ENCODE data around the gene DCUN1D2. TPM values are rescaled to one million over a fixed set of nuclear protein-coding genes. Genes with fewer than 3 reads are reported as not detected.
"Not testable (repeated sequence)": the region's sequence is repeated elsewhere in the genome, so short reads cannot be mapped to it uniquely, and the experiment has no call there.

DCUN1D2 gene
- polyA plus RNA-seq, 12 donors: 8.0 to 21.9 (median 15.7) TPM; not detected in 1

- DNase-seq: not testable (repeated sequence)
Measured at GRCh38 chr13:113522438-113522837, 31.9 kb upstream of the DCUN1D2 start.

DNA sequence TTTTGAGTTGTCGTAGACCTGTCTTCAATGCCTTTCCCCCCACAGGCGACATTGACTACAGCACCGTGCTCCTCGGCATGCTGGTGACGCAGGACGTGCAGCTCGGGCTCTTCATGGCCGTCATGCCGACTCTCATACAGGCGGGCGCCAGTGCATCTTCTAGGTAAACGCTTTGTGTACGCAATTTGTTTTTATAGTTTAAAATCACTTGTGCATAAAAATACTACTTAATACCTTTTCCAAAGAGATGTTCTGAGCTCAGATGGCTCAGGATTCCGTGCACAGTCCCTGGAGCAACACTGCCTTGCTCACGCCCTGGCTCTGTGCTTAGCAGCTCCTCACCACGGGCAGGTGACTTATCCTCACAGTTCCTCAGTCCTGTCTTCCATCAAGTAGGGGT is 30.1 kb upstream of the DCUN1D2 start:
- no peak for DNase-seq

GRCh38 chr13:113519556-113519955 is 29.0 kb upstream of the DCUN1D2 start:
- no peak for DNase-seq

DNA sequence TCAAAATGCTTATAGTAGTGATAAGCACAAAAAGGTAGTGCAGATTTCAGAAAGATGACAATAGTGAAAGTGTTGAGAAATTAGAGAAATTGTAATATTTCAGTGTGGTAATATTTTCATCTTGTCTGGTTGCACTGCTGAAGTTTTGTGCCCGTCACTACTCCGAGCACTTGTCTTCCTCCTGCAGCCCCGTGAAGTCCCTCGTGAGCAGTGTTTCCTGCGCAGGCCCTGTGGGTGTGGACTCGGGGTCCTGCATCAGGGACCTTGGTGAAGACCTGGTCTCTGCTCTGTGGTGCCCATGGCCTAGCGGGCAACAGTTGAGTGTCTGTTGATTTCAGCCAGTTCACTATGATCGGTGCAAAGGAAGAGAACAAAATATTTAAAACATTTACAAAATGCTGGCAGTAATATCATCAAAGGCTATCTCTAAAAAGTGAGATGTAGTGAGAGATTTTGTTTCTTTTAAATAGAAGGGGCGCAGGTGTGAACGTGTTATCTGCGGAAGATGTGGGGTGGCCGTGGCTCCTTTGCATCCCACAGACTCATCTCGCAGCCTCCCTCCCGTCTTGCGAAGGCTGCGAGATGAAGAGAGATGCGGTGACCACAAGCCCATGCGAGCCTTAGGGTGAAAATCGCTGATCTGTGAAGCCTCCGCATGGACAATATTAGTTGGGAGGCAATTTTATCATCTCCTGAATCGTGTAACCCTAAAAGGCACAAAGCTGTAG is 27.7 kb upstream of the DCUN1D2 start:
- no peak for DNase-seq

DNA sequence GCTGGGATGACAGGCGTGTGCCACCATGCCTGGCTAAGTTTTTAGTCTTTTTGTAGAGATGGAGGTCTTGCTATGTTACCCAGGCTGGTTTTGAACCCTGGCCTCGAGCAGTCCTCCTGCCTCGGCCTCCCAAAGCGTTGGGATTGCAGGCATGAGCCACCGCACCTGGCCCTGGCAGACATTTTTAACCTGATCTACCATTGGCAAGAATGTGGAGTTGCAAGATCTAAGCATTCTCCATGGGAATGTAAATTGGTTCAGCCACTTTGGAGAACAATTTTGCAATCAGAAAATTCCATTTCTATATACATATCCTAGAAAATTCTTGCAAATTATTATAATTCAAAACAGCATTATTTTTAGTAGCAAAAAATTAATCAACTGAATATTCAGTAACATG is 24.3 kb upstream of the DCUN1D2 start:
- no peak for DNase-seq

GRCh38 chr13:113513761-113514160 is 23.2 kb upstream of the DCUN1D2 start:
- DNase-seq: no peak

GRCh38 chr13:113511361-113511760 is 20.9 kb upstream of the DCUN1D2 start:
- no peak for DNase-seq

DNA sequence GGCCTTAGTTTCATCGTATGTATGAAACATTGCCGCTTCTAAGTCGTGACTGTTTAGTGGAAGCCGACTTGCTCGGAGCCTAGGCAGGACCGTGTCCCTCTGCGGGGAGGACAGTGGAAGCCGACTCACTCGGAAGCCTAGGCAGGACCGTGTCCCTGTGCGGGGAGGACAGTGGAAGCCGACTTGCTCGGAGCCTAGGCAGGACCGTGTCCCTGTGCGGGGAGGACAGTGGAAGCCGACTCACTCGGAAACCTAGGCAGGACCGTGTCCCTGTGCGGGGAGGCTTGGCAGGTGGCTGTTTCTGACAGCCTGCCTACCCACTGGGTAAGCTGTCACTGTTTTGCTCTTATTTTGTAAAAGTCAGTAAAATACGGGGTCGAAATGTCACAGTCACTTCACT is 20.4 kb upstream of the DCUN1D2 start:
- no peak for DNase-seq

DNA sequence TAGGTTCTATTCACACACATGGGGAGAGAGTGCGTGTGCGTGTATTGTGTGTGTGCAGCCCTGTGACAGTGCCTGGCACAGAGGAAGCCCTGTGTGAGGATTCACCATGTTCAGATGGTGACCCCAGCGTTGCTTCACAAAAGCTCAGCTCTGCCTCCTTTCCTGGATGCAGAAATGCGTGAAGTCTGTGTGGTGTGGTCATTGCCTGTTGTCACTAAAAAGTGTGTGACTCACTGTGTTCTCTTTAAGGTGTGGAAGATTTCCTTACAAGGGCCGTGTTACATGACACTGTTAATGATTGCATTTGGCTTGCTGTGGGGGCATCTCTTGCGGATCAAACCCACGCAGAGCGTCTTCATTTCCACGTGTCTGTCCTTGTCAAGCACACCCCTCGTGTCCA is 19.5 kb upstream of the DCUN1D2 start:
- DNase-seq: no peak

- DNase-seq: no peak
Measured at GRCh38 chr13:113508521-113509254, 18.2 kb upstream of the DCUN1D2 start.

DNA sequence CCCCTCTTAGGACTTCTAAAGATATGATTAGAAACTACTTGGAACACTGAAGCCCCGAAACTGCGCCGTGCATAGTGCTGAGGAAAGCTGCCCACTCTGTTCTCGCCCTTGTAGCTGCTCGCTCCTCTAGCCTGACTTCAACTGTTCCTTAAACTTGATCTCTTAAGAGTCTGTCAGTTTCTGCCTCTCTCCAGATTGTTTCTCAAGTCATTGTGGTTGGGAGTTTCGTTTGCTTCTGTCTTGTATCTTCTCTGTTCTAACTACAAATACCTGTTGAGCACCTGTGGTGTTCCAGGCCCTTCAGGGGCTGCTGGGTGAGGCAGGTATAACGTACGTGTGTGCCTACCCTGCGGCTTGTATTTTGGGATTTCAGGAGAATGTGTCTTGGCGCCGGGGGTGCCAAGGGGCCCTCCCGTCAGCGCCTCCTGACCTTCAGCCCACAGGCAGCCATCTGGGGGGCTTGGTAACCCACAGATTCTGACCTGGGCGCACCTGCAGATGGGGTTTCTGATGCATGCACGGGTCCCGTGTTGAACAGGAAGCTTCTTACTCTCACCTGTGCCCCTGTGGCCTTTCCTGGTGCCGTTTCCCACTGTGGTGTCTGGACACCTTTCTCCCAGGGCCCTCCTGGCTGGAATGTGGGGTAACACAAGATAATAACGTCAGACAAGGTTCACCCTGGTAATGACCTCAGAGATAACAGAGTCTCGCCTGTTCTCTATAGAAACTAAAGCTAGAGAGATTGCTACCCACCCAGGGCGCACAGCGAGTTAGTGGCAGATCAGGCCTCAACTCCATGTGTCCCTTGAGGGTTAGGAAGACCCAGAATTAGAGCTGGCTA is 17.2 kb upstream of the DCUN1D2 start:
- DNase-seq: no peak

GRCh38 chr13:113506871-113507388 is 16.4 kb upstream of the DCUN1D2 start:
- DNase-seq: no peak

GRCh38 chr13:113506025-113506685 is 15.6 kb upstream of the DCUN1D2 start:
- no peak for DNase-seq

GRCh38 chr13:113502686-113503085 is 12.2 kb upstream of the DCUN1D2 start:
- DNase-seq: no peak

DNA sequence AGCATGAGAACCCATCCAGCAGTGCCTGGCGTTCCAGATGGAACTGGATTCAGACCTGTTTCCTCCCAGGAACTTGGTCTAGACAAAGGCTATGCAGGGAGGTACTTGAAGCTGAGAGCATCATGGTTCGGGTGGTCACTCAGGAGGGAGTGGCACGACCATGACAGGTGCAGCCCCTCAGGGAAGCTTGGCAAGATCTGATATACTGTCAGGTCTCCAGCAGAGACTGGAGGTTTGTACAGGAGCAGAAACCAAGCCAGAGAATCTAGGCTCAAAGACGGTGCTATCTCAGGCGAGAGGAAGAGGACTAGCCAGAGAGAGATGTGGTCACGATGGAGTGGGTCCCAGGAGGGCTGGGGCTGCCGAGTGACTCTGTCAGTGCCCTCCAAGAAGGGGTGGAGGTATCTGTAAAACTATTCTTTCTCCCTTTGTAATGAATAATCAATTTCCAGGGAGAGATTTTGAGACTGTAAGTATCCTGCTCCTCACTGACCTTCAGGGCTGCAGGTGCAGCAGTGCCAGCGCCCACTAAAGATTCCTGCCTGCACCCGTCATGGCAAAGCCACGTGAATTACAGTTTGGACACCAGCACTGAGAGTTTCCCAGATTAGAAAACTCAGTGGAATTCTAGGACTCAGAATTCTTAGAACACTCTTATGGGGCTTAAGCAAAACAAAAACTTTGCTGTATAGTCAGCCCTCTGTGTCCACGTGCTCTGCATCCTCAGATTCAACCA is 10.2 kb upstream of the DCUN1D2 start:
- DNase-seq: no peak

DNA sequence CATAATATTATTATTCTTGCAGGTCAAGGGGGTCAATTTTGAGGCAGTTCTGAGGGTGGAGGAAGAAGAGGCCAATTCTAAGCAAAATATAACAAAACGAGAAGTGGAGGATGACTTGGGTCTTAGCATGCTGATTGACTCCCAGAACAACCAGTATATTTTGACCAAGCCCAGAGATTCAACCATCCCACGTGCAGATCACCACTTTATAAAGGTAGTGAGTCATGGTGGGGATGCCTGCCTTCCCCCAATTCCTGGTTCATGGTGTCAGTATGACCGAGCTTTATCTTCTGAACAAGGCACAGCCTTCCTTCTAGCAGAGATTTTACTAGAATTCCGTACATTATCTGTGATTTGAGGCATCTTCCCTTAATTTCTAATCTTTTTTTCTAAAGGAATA is 9.4 kb upstream of the DCUN1D2 start:
- no peak for DNase-seq

- no peak for DNase-seq
Measured at GRCh38 chr13:113498905-113499304, 8.4 kb upstream of the DCUN1D2 start.

DNA sequence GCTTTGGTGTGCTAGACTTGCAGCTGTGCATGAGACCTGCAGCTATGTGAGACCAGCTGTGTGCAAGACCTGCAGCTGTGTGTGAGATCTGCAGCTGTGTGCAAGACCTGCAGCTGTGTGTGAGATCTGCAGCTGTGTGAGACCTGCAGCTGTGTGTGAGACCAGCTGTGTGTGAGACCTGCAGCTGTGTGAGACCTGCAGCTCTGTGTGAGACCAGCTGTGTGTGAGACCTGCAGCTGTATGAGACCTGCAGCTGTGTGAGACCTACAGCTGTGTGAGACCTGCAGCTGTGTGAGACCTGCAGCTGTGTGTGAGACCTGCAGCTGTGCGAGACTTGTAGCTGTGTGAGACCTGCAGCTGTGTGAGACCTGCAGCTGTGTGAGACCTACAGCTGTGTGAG is 6.7 kb upstream of the DCUN1D2 start:
- no peak for DNase-seq

DNA sequence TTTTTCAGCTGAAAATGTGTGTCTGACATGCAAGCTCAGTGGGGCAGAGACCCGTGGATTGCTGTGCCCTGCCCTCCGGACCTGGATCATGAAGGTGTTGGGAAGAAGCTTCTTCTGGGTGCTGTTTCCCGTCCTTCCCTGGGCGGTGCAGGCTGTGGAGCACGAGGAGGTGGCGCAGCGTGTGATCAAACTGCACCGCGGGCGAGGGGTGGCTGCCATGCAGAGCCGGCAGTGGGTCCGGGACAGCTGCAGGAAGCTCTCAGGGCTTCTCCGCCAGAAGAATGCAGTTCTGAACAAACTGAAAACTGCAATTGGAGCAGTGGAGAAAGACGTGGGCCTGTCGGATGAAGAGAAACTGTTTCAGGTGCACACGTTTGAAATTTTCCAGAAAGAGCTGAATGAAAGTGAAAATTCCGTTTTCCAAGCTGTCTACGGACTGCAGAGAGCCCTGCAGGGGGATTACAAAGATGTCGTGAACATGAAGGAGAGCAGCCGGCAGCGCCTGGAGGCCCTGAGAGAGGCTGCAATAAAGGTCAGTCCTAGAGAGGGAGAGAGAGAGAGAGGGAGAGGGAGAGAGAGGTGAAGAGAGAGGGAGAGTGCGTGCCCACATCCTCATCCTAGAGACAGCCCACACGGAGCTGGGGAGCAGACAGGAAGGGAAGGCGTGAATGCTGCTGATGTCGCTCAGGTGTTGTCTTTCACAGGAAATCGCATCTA is 5.1 kb upstream of the DCUN1D2 start:
- DNase-seq: no peak

DNA sequence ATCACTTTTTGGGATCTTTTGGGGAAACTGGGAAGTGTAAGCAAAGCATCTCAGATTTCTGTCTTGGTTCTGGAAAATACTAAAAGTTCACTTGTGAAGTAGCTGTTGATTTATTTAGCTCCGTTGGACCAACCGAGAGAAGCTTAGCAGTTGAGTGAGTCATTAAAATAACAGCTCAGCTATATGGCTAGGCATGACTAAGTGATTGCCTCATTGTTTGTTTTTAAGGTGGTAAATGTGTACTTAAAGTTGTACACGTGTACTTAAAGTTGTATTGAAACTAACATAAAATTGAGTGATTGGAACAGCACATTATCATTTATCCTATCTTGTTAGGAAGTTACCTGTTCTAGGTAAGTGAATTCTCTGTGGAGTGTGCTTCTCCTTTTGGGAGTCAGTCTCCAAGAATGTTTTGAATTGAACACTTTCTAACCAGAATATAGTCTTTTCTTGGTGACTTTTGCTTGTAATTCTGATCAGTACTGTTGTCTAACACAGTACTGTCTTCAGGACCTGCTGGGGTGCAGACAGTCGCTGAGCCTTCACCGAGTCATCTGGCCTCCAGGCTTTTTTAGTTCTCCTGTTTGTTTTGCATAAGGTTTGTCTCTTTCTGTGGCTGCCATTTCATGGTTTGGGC is 2.9 kb upstream of the DCUN1D2 start:
- DNase-seq: peak; percentile 16
